HG03139 (cell line): ENCODE results near the gene DOK3.

Experiments used
- ATAC-seq: cut with Tn5 transposase; IDR thresholded peaks from one replicate; pipeline ENCODE4 v1.9.1; 2021; ENCODE audit not compliant: unreplicated experiment

DOK3 gene

GRCh38 chr5:177469750-177470525 lies 39.7 kb downstream of the DOK3 start:
- no peak for ATAC-seq

GRCh38 chr5:177468685-177469628 lies 40.7 kb downstream of the DOK3 start:
- ATAC-seq, result no peak

GRCh38 chr5:177468329-177468684 lies 41.3 kb downstream of the DOK3 start:
- no peak for ATAC-seq

- no peak for ATAC-seq
Measured at GRCh38 chr5:177467436-177467835, 42.2 kb downstream of the DOK3 start.

GRCh38 chr5:177466861-177467260 lies 42.8 kb downstream of the DOK3 start:
- no peak for ATAC-seq

- ATAC-seq, result no peak
Measured at GRCh38 chr5:177465044-177465443, 44.6 kb downstream of the DOK3 start.

GRCh38 chr5:177462021-177462670 lies 47.5 kb downstream of the DOK3 start:
- ATAC-seq, result no peak

GRCh38 chr5:177459819-177460628 lies 49.6 kb downstream of the DOK3 start:
- no peak for ATAC-seq

- ATAC-seq, result no peak
Measured at GRCh38 chr5:177459357-177459756, 50.3 kb downstream of the DOK3 start.

GRCh38 chr5:177458912-177459350 lies 50.7 kb downstream of the DOK3 start:
- ATAC-seq, result no peak

GRCh38 chr5:177457852-177458681 lies 51.6 kb downstream of the DOK3 start:
- no peak for ATAC-seq

- peak; percentile 34 for ATAC-seq
Measured at GRCh38 chr5:177456976-177457851, 52.4 kb downstream of the DOK3 start.

GRCh38 chr5:177456591-177456964 lies 53.0 kb downstream of the DOK3 start:
- ATAC-seq, result no peak

- peak; percentile 10 for ATAC-seq
Measured at GRCh38 chr5:177455661-177456590, 53.7 kb downstream of the DOK3 start.

- ATAC-seq, result peak; percentile 39
Measured at GRCh38 chr5:177455036-177455660, 54.5 kb downstream of the DOK3 start.

GRCh38 chr5:177454397-177455035 lies 55.1 kb downstream of the DOK3 start:
- peak; percentile 47 for ATAC-seq
